Omental fat pad (tissue), 4 donors: ENCODE results near the gene ANKIB1. TPM values are rescaled to one million over a fixed set of nuclear protein-coding genes. Genes with fewer than 3 reads are reported as not detected.

Source experiments
- ATAC-seq: fragments of 150-250 bp; one replicate; pipeline ENCODE4 v1.9.1; 2016; ENCODE audit warnings: mild to moderate bottlenecking, moderate library complexity; ENCODE audit not compliant: low FRiP score
- DNase-seq: peaks from one replicate; pipeline ENCODE4 v3.0.0-alpha.2; 2019; ENCODE audit warnings: low spot score
- total RNA-seq, 4 donors: library from RNA; depleted of rRNA; stranded (reverse); fragments of >200 nt; gene quantifications; one replicate each; pipeline ENCODE4 v1.1.0, GENCODE V29; 2016
- TF ChIP-seq, protein P1 (sequence below), 3 donors: fragments of 450-650 bp; IDR thresholded peaks; one replicate each; pipeline ENCODE4 v1.5.1; 2016 to 2017; ENCODE audit warnings: antibody characterized with exemption in 3 of 3, mild to moderate bottlenecking in 3 of 3, moderate library complexity in 2 of 3

ANKIB1 gene
- total RNA-seq, 4 donors from 2014 or later: 30.6 to 55.2 (median 36.3) TPM

DNA sequence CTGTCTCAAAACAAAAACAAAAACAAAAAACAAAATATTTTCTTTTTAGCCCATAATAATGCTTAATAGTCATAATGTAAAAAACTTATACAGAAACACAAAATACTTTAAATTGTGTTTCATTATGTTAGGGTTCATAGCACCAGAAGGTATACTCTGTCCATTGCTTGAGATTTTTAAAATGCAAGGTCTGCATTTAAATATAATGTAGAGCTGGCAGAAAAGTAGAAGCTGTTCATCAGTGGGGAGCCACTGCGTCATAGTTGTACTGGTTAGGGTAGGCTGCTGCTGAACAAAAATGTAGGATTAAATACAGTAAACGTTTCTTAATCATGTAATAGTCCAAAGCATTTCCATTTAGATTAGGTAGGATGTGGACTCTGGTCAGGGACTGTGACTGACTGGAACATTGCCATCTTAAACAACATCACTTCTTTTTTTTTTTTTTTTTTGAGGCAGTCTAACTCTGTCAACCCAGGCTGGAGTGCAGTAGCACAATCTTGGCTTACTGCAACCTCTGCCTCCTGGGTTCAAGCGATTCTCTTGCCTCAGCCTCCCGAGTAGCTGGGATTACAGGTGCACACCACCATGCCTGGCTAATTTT lies 85.2 kb downstream of the ANKIB1 start:
- no peak for DNase-seq
- no peak for ATAC-seq
- TF ChIP-seq, protein P1, sequence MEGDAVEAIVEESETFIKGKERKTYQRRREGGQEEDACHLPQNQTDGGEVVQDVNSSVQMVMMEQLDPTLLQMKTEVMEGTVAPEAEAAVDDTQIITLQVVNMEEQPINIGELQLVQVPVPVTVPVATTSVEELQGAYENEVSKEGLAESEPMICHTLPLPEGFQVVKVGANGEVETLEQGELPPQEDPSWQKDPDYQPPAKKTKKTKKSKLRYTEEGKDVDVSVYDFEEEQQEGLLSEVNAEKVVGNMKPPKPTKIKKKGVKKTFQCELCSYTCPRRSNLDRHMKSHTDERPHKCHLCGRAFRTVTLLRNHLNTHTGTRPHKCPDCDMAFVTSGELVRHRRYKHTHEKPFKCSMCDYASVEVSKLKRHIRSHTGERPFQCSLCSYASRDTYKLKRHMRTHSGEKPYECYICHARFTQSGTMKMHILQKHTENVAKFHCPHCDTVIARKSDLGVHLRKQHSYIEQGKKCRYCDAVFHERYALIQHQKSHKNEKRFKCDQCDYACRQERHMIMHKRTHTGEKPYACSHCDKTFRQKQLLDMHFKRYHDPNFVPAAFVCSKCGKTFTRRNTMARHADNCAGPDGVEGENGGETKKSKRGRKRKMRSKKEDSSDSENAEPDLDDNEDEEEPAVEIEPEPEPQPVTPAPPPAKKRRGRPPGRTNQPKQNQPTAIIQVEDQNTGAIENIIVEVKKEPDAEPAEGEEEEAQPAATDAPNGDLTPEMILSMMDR (IDR thresholded peaks at IDR 0.05): no peak

DNA sequence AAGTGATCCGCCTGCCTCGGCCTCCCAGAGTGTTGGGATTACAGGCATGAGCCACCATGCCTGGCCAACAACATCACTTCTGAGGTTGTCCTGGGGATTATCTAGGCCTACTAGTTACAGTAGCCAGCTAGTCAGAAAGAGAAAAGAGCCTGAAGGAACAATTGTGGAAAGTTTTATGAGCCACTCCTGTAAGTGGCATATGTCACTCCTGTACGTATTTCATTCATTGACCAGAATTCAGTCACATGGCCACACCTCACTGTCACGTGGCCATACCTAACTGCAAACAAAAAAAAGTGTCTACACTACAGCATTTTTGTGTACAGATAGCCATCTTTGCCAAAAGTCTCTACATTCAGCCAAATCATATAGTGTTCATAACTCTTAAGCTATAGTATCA lies 85.7 kb downstream of the ANKIB1 start:
- DNase-seq: no peak
- TF ChIP-seq, protein P1 (IDR thresholded peaks at IDR 0.05): no peak
- no peak for ATAC-seq

DNA sequence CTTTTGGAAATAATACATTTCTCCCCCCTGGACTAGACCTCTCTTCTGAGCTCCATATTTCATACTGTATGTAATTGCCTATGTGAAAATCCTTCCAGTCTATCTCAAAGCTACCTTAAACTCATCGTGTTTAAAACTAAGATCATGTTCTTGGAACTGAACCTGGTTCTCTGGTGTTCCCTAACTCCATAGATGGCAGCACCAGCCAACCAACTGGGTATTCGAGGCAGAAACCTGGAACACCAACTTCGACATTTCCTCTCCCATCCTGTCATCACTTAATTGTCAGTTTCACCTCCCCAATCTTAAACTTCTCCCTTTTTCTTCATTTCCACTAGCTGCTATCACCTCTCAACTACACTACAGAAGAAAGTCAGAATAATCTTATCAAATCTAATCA lies 87.0 kb downstream of the ANKIB1 start:
- DNase-seq: no peak
- TF ChIP-seq, protein P1 (IDR thresholded peaks at IDR 0.05): no peak
- ATAC-seq: no peak

DNA sequence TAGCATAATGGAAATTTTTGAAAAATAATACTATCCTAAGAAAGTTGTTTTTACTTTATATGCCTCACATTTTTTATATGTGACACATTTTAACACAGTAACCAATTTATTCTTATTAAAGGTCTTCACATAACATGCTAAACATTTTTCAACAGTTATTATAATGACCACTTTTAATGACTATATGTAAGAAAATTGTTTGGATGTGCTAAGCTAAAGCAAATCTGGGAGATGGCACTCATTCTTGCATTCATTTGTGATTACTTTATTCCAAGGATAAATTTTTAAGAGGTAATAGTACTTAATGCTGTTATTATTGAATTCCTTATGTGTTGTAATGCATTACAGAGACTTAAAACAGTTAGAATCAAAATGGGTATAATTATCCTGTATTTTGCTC lies 88.1 kb downstream of the ANKIB1 start:
- no peak for ATAC-seq
- TF ChIP-seq, protein P1 (IDR thresholded peaks at IDR 0.05): no peak
- no peak for DNase-seq

DNA sequence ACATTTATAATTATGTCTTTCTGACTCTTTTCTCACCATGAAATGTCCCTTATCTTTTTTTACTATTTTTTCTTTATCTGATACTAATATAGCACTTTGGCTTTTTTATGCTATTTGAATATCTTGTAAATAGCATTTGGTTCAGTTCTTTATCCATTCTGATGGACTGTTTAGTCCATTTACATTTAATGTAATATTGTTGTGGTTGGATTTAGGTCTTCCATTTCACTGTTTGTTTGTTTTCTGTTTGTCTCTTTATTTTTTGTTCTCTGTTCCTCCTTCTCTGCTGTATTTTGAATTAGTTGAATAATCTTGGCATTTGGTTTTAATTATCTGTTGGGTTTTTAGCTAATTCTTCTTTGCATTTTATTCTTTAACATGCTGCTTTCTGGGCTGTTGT lies 89.8 kb downstream of the ANKIB1 start:
- no peak for DNase-seq
- TF ChIP-seq, protein P1 (IDR thresholded peaks at IDR 0.05): no peak
- no peak for ATAC-seq

DNA sequence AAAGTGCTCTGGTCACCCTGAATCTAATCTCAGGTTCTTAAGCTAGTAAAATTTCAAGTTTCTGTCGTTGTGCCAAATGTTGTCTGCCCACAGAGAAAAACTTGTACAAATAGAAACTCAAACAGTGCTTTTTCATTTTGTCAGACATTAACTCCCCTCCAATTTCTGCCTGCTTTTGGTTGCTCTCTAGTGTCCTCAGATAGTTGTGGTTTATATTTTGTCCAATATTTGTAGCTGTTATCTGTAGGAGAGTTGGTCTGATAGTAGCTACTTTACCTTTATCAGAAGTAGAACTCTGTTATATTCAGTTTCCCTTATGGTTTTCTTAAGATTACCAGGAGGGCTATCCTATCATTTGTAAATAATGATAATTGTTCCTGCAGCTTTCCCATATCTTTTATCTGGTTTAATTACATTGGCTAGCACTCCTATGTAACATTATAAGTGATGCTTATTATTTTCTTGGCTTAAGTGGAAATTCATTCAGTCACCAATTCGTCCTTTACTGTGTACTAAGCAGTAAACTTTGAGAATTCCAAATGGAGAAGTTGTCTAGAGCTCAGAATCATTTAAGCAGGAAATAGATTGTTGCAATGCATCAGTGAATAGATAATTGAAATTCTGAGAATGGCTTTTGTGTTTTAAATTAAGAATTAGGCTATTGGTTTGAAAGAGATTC lies 91.0 kb downstream of the ANKIB1 start:
- no peak for DNase-seq
- ATAC-seq: no peak
- TF ChIP-seq, protein P1 (IDR thresholded peaks at IDR 0.05): no peak

DNA sequence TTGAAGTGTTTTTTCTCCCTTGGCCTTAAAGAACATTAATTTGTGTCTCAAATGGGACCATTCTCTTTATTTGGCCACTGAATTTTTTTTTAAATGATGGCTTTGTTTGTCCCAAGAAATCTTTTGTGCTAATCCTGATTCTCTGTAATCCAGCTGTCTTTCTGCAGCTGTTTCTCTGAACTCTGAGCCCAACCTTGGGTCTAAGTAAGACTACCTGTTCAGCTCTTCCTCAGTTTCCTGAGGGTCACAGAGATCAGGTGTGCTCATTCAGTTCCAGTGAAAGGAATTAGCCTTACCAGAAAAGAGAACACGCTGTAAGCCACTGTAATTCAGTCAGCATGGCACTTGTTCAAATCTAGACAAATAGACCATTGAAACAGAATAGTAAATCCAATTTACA lies 94.2 kb downstream of the ANKIB1 start:
- DNase-seq: no peak
- TF ChIP-seq, protein P1 (IDR thresholded peaks at IDR 0.05): no peak
- ATAC-seq: no peak
